ENCODE results near the gene CDYL. TPM values are rescaled to one million over a fixed set of nuclear protein-coding genes. Genes with fewer than 3 reads are reported as not detected.

The CDYL gene
- total and polyA plus RNA-seq, 7 donors = 10.0 to 30.0 (median 19.9) TPM

GRCh38 chr6:4899249-4900034 lies 123.2 kb downstream of the CDYL start:
- intact Hi-C loops (cut with DNase I) = no loop called here
- no peak for DNase-seq
- Histone ChIP-seq H3K27me3 (ENCODE audit: insufficient read depth in 3 of 3, low read length in 2 of 3) (no peaks in the 10 kb centered on the region), H3K4me3 (no peak overlapping the region), H3K27ac (no peak overlapping the region), H3K36me3 (ENCODE audit: insufficient read depth in 1 of 2, low read depth in 1 of 2) (peaks cover 3 to 15% of the 10 kb centered on the region in 2 donors), H3K9me3 (peaks cover 9% of the 10 kb centered on the region), H3K4me1 (peaks cover 9% of the 10 kb centered on the region)
- TF ChIP-seq CTCF (IDR thresholded peaks at IDR 0.05) = no peak
- no peak for ATAC-seq
- 87 to 91% (median 88%) methylated on average over 11 of the region's 11 CpGs for WGBS, 3 donors

- intact Hi-C loops (cut with DNase I) = no loop called here
- Histone ChIP-seq H3K9me3 (peaks cover 9% of the 10 kb centered on the region), H3K4me3 (no peak overlapping the region), H3K27ac (no peak overlapping the region), H3K36me3 (ENCODE audit: insufficient read depth in 1 of 2, low read depth in 1 of 2) (peaks cover 3 to 5% of the 10 kb centered on the region in 2 donors), H3K27me3 (ENCODE audit: insufficient read depth in 3 of 3, low read length in 2 of 3) (no peaks in the 10 kb centered on the region), H3K4me1 (peaks cover 10% of the 10 kb centered on the region)
- no peak for TF ChIP-seq CTCF (IDR thresholded peaks at IDR 0.05)
- WGBS, 3 donors = 73 to 86% (median 78%) methylated on average over 8 of the region's 8 CpGs
- DNase-seq = no peak
- peak in 1 of 4 donors; percentile 70 for ATAC-seq
Observed at GRCh38 chr6:4901386-4902061, 125.3 kb downstream of the CDYL start.

GRCh38 chr6:4902363-4902762 lies 126.2 kb downstream of the CDYL start:
- Histone ChIP-seq H3K27me3 (ENCODE audit: insufficient read depth in 3 of 3, low read length in 2 of 3) (no peaks in the 10 kb centered on the region), H3K27ac (no peak overlapping the region), H3K36me3 (ENCODE audit: insufficient read depth in 1 of 2, low read depth in 1 of 2) (peaks cover 3 to 4% of the 10 kb centered on the region in 2 donors), H3K4me1 (peaks cover 16% of the 10 kb centered on the region), H3K9me3 (peaks cover 9% of the 10 kb centered on the region), H3K4me3 (no peak overlapping the region)
- ATAC-seq (no peak), DNase-seq (no peak)
- intact Hi-C loops (cut with DNase I) = no loop called here
- no peak for TF ChIP-seq CTCF (IDR thresholded peaks at IDR 0.05)
- 67 to 76% (median 71%) methylated on average over 2 of the region's 2 CpGs for WGBS, 3 donors

GRCh38 chr6:4903121-4903520 lies 126.9 kb downstream of the CDYL start:
- no peak for ATAC-seq
- TF ChIP-seq CTCF (IDR thresholded peaks at IDR 0.05) = no peak
- 89 to 91% (median 90%) methylated on average over 9 of the region's 9 CpGs for WGBS, 3 donors
- Histone ChIP-seq H3K9me3 (peaks cover 9% of the 10 kb centered on the region), H3K4me3 (no peak overlapping the region), H3K27ac (no peak overlapping the region), H3K27me3 (ENCODE audit: insufficient read depth in 3 of 3, low read length in 2 of 3) (no peaks in the 10 kb centered on the region), H3K4me1 (peaks cover 16% of the 10 kb centered on the region), H3K36me3 (ENCODE audit: insufficient read depth in 1 of 2, low read depth in 1 of 2) (peaks cover 3 to 4% of the 10 kb centered on the region in 2 donors)
- intact Hi-C loops (cut with DNase I) = no loop called here
- no peak for DNase-seq
